ACC112 (cell line): ENCODE measurements around the gene PHYHD1.

Experiments
- H2AFZ ChIP-seq: fragments of 200-600 bp; sonication (generic); one replicate; pipeline ENCODE4 v1.6.0; 2017; ENCODE audit warnings: antibody characterized with exemption, low read length; ENCODE audit not compliant: unreplicated experiment
- H3K27ac ChIP-seq: fragments of 200-600 bp; sonication (generic); 2 replicates; pipeline ENCODE4 v1.5.1; 2014; ENCODE audit warnings: low read depth, mild to moderate bottlenecking, antibody characterized with exemption, low read length, moderate library complexity
- H3K27me3 ChIP-seq: fragments of 200-600 bp; sonication (generic); 2 replicates; pipeline ENCODE4 v1.6.1; 2014; ENCODE audit warnings: mild to moderate bottlenecking, antibody characterized with exemption, low read length, moderate library complexity, mixed read lengths; ENCODE audit not compliant: insufficient read depth
- H3K36me3 ChIP-seq: fragments of 200-600 bp; sonication (generic); 2 replicates; pipeline ENCODE4 v1.6.1; 2016; ENCODE audit warnings: mild to moderate bottlenecking, antibody characterized with exemption, low read length, moderate library complexity, mixed read lengths; ENCODE audit not compliant: insufficient read depth
- H3K4me1 ChIP-seq: fragments of 200-600 bp; sonication (generic); one replicate; pipeline ENCODE4 v1.6.1; 2016; ENCODE audit warnings: low read length, mixed read lengths; ENCODE audit not compliant: insufficient read depth, unreplicated experiment, control insufficient read depth
- H3K4me3 ChIP-seq: fragments of 200-600 bp; sonication (generic); 2 replicates; pipeline ENCODE4 v1.5.1; 2014; ENCODE audit warnings: mild to moderate bottlenecking, low read depth, low read length
- H3K79me2 ChIP-seq: fragments of 200-600 bp; sonication (generic); one replicate; pipeline ENCODE4 v1.6.0; 2016; ENCODE audit warnings: low read length; ENCODE audit not compliant: control insufficient read depth, unreplicated experiment, insufficient read depth

Gene PHYHD1

GRCh38 chr9:128923493-128923883 lies 2.7 kb downstream of the PHYHD1 start:
- Histone ChIP-seq H3K79me2 (no peaks in the 10 kb centered on the region), H3K4me3 (no peak overlapping the region), H3K4me1 (peaks cover 26% of the 10 kb centered on the region), H2AFZ (no peak overlapping the region), H3K27ac (no peak overlapping the region), H3K27me3 (no peaks in the 10 kb centered on the region), H3K36me3 (no peaks in the 10 kb centered on the region)

- Histone ChIP-seq H3K4me1 (no peaks in the 10 kb centered on the region), H2AFZ (no peak overlapping the region), H3K4me3 (no peak overlapping the region), H3K27ac (no peak overlapping the region), H3K79me2 (no peaks in the 10 kb centered on the region), H3K36me3 (no peaks in the 10 kb centered on the region), H3K27me3 (no peaks in the 10 kb centered on the region)
Observed at GRCh38 chr9:128927731-128928411, 7.1 kb downstream of the PHYHD1 start.

- Histone ChIP-seq H3K27me3 (no peaks in the 10 kb centered on the region), H3K4me1 (no peaks in the 10 kb centered on the region), H3K27ac (no peak overlapping the region), H3K79me2 (no peaks in the 10 kb centered on the region), H3K4me3 (no peak overlapping the region), H2AFZ (no peak overlapping the region), H3K36me3 (no peaks in the 10 kb centered on the region)
Observed at GRCh38 chr9:128928624-128929023, 7.8 kb downstream of the PHYHD1 start.

- Histone ChIP-seq H3K36me3 (no peaks in the 10 kb centered on the region), H3K27ac (no peak overlapping the region), H3K79me2 (no peaks in the 10 kb centered on the region), H3K4me1 (no peaks in the 10 kb centered on the region), H3K27me3 (no peaks in the 10 kb centered on the region), H2AFZ (no peak overlapping the region), H3K4me3 (no peak overlapping the region)
Observed at GRCh38 chr9:128929560-128929959, 8.8 kb downstream of the PHYHD1 start.

DNA sequence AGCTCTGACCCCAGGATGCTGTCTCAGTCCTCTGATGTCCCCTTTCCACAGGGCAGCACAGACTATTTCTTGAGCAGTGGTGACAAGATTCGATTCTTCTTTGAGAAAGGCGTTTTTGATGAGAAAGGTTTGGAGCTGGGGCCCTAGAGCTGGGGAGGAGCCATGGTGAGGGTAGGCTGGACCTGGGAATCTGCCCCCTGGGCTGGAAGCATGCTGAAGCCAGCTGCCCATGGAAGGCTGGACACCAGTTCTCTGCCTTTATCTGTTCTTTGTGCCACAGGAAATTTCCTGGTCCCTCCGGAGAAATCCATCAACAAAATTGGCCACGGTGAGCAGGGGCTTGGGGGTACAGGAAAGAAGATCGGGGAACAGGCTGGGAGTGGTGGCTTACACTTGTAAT lies 12.9 kb downstream of the PHYHD1 start:
- H3K4me3 ChIP-seq = no peak overlapping the region
- H2AFZ ChIP-seq = no peak overlapping the region
- H3K27ac ChIP-seq = no peak overlapping the region
- H3K36me3 ChIP-seq = no peaks in the 10 kb centered on the region
- H3K27me3 ChIP-seq = no peaks in the 10 kb centered on the region
- H3K79me2 ChIP-seq = no peaks in the 10 kb centered on the region
- H3K4me1 ChIP-seq = no peaks in the 10 kb centered on the region

GRCh38 chr9:128936171-128936865 lies 15.5 kb downstream of the PHYHD1 start:
- Histone ChIP-seq H3K36me3 (no peaks in the 10 kb centered on the region), H3K4me3 (no peak overlapping the region), H3K27me3 (no peaks in the 10 kb centered on the region), H2AFZ (no peak overlapping the region), H3K4me1 (no peaks in the 10 kb centered on the region), H3K79me2 (no peaks in the 10 kb centered on the region), H3K27ac (no peak overlapping the region)

GRCh38 chr9:128937310-128938165 lies 16.8 kb downstream of the PHYHD1 start:
- Histone ChIP-seq H3K36me3 (no peaks in the 10 kb centered on the region), H3K79me2 (no peaks in the 10 kb centered on the region)

DNA sequence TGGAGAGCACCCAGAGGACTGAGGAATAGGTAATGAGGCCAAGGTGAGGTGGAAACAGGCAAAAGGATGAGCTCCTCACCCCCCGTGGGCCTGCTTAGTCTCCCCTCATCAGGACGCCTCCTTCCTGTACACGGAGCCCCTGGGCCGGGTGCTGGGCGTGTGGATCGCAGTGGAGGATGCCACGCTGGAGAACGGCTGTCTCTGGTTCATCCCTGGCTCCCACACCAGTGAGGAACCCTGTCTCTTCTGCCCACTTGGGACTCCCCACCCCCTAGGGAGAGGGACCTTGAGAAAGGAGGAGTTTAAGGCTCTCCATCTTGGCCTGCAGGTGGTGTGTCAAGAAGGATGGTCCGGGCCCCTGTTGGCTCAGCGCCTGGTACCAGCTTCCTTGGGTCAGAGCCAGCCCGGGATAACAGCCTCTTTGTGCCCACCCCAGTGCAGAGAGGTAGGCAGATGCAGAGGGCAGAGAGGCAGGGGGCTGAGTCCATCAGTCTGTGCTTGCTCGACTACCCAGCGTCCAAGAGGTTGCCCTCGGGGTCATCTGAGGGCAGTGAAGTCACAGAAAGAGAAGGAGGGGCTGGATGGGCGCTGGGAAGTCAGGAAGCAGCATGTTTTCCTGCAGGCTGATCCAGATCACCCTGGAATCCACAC lies 19.6 kb downstream of the PHYHD1 start:
- no peaks in the 10 kb centered on the region for H3K27me3 ChIP-seq
- H3K36me3 ChIP-seq = 0 out of 2 replicates have a peak, but pooled peaks cover under 1% of the 10 kb centered on the region
- H3K79me2 ChIP-seq = peaks cover under 1% of the 10 kb centered on the region
- H3K4me3 ChIP-seq = no peak overlapping the region
- no peak overlapping the region for H2AFZ ChIP-seq
- H3K27ac ChIP-seq = no peak overlapping the region
- no peaks in the 10 kb centered on the region for H3K4me1 ChIP-seq

More at GRCh38 chr9:128937310-128938165, 16.8 kb downstream of the PHYHD1 start:
- H2AFZ ChIP-seq = no peak overlapping the region
- no peaks in the 10 kb centered on the region for H3K4me1 ChIP-seq
- no peak overlapping the region for H3K27ac ChIP-seq
- no peak overlapping the region for H3K4me3 ChIP-seq
- no peaks in the 10 kb centered on the region for H3K27me3 ChIP-seq

DNA sequence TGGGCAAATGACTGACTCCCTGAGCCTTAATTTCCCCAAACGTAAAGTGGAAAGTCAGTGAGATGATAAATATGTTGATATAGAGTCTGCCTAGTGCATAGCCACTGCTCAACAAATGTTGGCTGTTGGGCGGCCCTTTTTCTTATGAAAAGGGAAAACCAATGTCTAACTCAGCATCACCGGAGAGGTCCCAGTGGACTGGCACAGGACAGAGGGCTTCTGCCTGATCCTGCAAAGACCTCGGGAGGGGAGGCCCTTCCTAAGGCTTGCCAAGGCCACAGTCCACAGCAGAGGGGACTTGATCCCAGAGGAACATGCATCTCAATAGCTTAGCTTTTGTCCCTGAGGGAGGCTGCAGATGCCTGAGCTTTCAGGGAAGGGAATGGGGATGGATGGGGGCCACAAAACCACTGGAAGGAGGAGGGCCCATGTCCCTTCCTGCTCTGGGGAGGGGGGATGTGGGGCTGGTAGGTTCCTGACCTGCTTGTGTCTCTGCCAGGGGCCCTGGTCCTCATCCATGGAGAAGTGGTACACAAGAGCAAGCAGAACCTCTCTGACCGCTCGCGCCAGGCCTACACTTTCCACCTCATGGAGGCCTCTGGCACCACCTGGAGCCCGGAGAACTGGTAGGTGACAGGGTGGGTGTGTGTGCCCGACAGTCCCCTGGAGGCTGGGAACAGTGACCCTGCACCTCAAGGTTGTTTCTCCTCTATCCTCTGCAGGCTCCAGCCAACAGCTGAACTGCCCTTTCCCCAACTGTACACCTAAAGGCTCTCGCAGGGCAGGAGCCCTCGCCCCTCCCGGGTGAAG lies 20.4 kb downstream of the PHYHD1 start:
- H3K79me2 ChIP-seq = peaks cover 8% of the 10 kb centered on the region
- H3K27ac ChIP-seq = no peak overlapping the region
- no peak overlapping the region for H3K4me3 ChIP-seq
- no peaks in the 10 kb centered on the region for H3K27me3 ChIP-seq
- no peak overlapping the region for H2AFZ ChIP-seq
- peaks cover 1% of the 10 kb centered on the region for H3K4me1 ChIP-seq
- peaks cover 7% of the 10 kb centered on the region; the same call in 1 of the 2 replicates for H3K36me3 ChIP-seq
